NCI-H345 treated with DMSO at 0.1 percent for 48 hours (cell line): ENCODE measurements around the gene DDX55.

ENCODE experiments used
- DNase-seq: peaks from one replicate; lab custom pipeline; 2025; ENCODE audit not compliant: unreplicated experiment; lab: John Stamatoyannopoulos, UW

DDX55 gene

GRCh38 chr12:123607756-123608155 lies 5.9 kb downstream of the DDX55 start:
- DNase-seq = no peak

- DNase-seq = no peak
Observed at GRCh38 chr12:123608182-123608581, 6.3 kb downstream of the DDX55 start.

GRCh38 chr12:123614110-123614509 lies 12.2 kb downstream of the DDX55 start:
- DNase-seq = no peak

GRCh38 chr12:123614531-123614930 lies 12.6 kb downstream of the DDX55 start:
- DNase-seq = no peak

- DNase-seq = no peak
Observed at GRCh38 chr12:123617144-123617543, 15.2 kb downstream of the DDX55 start.

- DNase-seq = no peak
Observed at GRCh38 chr12:123617580-123617979, 15.7 kb downstream of the DDX55 start.

- no peak for DNase-seq
Observed at GRCh38 chr12:123621101-123621500, 19.2 kb downstream of the DDX55 start.

GRCh38 chr12:123621619-123622530 lies 20.0 kb downstream of the DDX55 start:
- DNase-seq = no peak

GRCh38 chr12:123633379-123634141 lies 31.7 kb downstream of the DDX55 start, which contains the start of the genes EIF2B1 and GTF2H3:
EIF2B1 (minus strand) TSS chr12:123633686; CDS start chr12:123633557, 129 bp downstream.
GTF2H3 (plus strand) TSS chr12:123633829; CDS start chr12:123633860, 31 bp downstream.
- peak; percentile 90 for DNase-seq

- DNase-seq = no peak
Observed at GRCh38 chr12:123634142-123634561, 32.3 kb downstream of the DDX55 start.

- DNase-seq = no peak
Observed at GRCh38 chr12:123643911-123644310, 42.0 kb downstream of the DDX55 start.

- DNase-seq = no peak
Observed at GRCh38 chr12:123645380-123645779, 43.5 kb downstream of the DDX55 start.

GRCh38 chr12:123645878-123646277 lies 44.0 kb downstream of the DDX55 start:
- DNase-seq = no peak

GRCh38 chr12:123648401-123648800 lies 46.5 kb downstream of the DDX55 start:
- no peak for DNase-seq

GRCh38 chr12:123654129-123654701 lies 52.3 kb downstream of the DDX55 start:
- DNase-seq = no peak

GRCh38 chr12:123655420-123655819 lies 53.5 kb downstream of the DDX55 start:
- no peak for DNase-seq

- DNase-seq = no peak
Observed at GRCh38 chr12:123656392-123656791, 54.5 kb downstream of the DDX55 start.

GRCh38 chr12:123657211-123657610 lies 55.3 kb downstream of the DDX55 start:
- no peak for DNase-seq

GRCh38 chr12:123659996-123660727 lies 58.3 kb downstream of the DDX55 start:
- DNase-seq = no peak

GRCh38 chr12:123667771-123668170 lies 65.9 kb downstream of the DDX55 start:
- DNase-seq = no peak
